ENCODE results near the gene KIZ.

DNA sequence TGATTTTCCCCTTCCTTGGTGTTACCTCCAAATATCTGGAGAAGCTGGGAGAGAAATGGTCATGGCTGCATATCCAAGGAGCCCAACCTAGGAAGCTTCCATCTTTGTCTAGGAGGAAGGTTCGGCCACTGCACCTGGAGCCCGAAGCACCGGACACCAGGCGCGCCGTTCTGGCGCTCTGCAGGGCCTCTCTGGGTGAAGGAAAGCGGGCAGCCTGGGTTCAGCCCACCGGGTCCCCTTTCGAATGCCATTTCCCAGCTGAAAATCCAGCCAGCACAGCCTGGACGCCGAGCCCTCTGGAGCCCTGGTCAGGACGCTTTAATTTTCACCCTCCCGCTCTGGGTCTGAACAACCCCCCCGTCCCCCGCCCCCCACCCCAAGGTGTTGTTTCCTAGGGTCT is 21.0 kb upstream of the KIZ start:
- TF ChIP-seq, protein P1, sequence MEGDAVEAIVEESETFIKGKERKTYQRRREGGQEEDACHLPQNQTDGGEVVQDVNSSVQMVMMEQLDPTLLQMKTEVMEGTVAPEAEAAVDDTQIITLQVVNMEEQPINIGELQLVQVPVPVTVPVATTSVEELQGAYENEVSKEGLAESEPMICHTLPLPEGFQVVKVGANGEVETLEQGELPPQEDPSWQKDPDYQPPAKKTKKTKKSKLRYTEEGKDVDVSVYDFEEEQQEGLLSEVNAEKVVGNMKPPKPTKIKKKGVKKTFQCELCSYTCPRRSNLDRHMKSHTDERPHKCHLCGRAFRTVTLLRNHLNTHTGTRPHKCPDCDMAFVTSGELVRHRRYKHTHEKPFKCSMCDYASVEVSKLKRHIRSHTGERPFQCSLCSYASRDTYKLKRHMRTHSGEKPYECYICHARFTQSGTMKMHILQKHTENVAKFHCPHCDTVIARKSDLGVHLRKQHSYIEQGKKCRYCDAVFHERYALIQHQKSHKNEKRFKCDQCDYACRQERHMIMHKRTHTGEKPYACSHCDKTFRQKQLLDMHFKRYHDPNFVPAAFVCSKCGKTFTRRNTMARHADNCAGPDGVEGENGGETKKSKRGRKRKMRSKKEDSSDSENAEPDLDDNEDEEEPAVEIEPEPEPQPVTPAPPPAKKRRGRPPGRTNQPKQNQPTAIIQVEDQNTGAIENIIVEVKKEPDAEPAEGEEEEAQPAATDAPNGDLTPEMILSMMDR (conservative IDR thresholded peaks at IDR 0.05; ENCODE audit: low read depth, low read length) = no peak
- TF ChIP-seq EZH2 (IDR thresholded peaks at IDR 0.05; ENCODE audit: low read length, unreplicated experiment) = no peak
